HepG2 (cell line): Measurements from ENCODE around the gene PPA2. TPM values are rescaled to one million over a fixed set of nuclear protein-coding genes. Genes with fewer than 3 reads are reported as not detected.
A peak's percentile ranks its signal among the peaks of the same experiment; 100 is the strongest.

Experiments
- ATF7 ChIP-seq, 2 experiments: fragments of 450-650 bp in 1 of 2; sonication (generic) in 1 of 2; formaldehyde crosslinking in 1 of 2; IDR thresholded peaks; 2 replicates each; pipeline versions ENCODE4 v1.4.0 to v1.6.1; 2016 to 2020; ENCODE audit warnings: antibody characterized with exemption in 1 of 2, mild to moderate bottlenecking in 1 of 2, missing genetic modification reagents in 1 of 2
- EHMT2 ChIP-seq: fragments of 200-600 bp; sonication (generic); IDR thresholded peaks from 2 replicates; pipeline ENCODE4 v1.7.0; 2017; ENCODE audit warnings: antibody characterized with exemption, low read depth, low read length, borderline replicate concordance
- FOXM1 ChIP-seq: sonication (generic); formaldehyde crosslinking; IDR thresholded peaks from 2 replicates; pipeline ENCODE4 v1.5.0; 2020; ENCODE audit warnings: missing genetic modification reagents
- HCFC1 ChIP-seq: fragments of 150-350 bp; IDR thresholded peaks from 2 replicates; pipeline ENCODE4 v1.6.1; 2014; ENCODE audit warnings: low read depth, low read length
- HES4 ChIP-seq: sonication (generic); formaldehyde crosslinking; IDR thresholded peaks from 2 replicates; pipeline ENCODE4 v1.9.0; 2021; ENCODE audit warnings: mild to moderate bottlenecking, missing genetic modification reagents, borderline replicate concordance
- HNF4G ChIP-seq, 2 experiments: sonication (generic) in 1 of 2; formaldehyde crosslinking in 1 of 2; IDR thresholded peaks; 2 replicates each; pipeline versions ENCODE4 v1.4.0 to v1.6.1; 2011 to 2020; ENCODE audit warnings: borderline replicate concordance in 2 of 2, low read depth in 2 of 2, mild to moderate bottlenecking in 2 of 2, low read length in 1 of 2, missing genetic modification reagents in 1 of 2, moderate library complexity in 1 of 2
- MEIS1 ChIP-seq: sonication (generic); formaldehyde crosslinking; IDR thresholded peaks from 2 replicates; pipeline ENCODE4 v1.9.0; 2021; ENCODE audit warnings: mild to moderate bottlenecking, missing genetic modification reagents, moderate library complexity, borderline replicate concordance
- MEIS2 ChIP-seq: sonication (generic); formaldehyde crosslinking; IDR thresholded peaks from 2 replicates; pipeline ENCODE4 v1.9.0; 2021; ENCODE audit warnings: mild to moderate bottlenecking, missing genetic modification reagents
- MLLT10 ChIP-seq: sonication (generic); formaldehyde crosslinking; IDR thresholded peaks from 2 replicates; pipeline ENCODE4 v1.4.0; 2020; ENCODE audit warnings: missing genetic modification reagents
- MTA1 ChIP-seq: sonication (generic); formaldehyde crosslinking; IDR thresholded peaks from 2 replicates; pipeline ENCODE4 v1.4.0; 2020; ENCODE audit warnings: missing genetic modification reagents, mild to moderate bottlenecking, borderline replicate concordance
- PRPF4 ChIP-seq: fragments of 200-400 bp; formaldehyde crosslinking; IDR thresholded peaks from 2 replicates; pipeline ENCODE4 v1.6.1; 2016; ENCODE audit warnings: low read length, low read depth; ENCODE audit not compliant: poor library complexity, severe bottlenecking
- SP5 ChIP-seq: IDR thresholded peaks from 2 replicates; pipeline ENCODE4 v1.6.1; 2016; ENCODE audit warnings: low read depth, borderline replicate concordance
- WIZ ChIP-seq: sonication (generic); formaldehyde crosslinking; IDR thresholded peaks from 2 replicates; pipeline ENCODE4 v1.5.1; 2020; ENCODE audit warnings: mild to moderate bottlenecking, missing genetic modification reagents
- ZFP1 ChIP-seq: IDR thresholded peaks from 2 replicates; pipeline ENCODE4 v1.6.1; 2016
- ZNF510 ChIP-seq: sonication (generic); formaldehyde crosslinking; IDR thresholded peaks from 2 replicates; pipeline ENCODE4 v1.4.0; 2020; ENCODE audit warnings: low read depth, mild to moderate bottlenecking, missing genetic modification reagents
- ZNF737 ChIP-seq: sonication (generic); formaldehyde crosslinking; IDR thresholded peaks from 2 replicates; pipeline ENCODE4 v1.5.0; 2020; ENCODE audit warnings: missing genetic modification reagents, mild to moderate bottlenecking, borderline replicate concordance
- ZNF781 ChIP-seq: sonication (generic); formaldehyde crosslinking; IDR thresholded peaks from 2 replicates; pipeline ENCODE4 v1.5.1; 2020; ENCODE audit warnings: borderline replicate concordance, mild to moderate bottlenecking, missing genetic modification reagents; ENCODE audit errors: not compliant biosample characterization
- ZZZ3 ChIP-seq: sonication (generic); formaldehyde crosslinking; IDR thresholded peaks from 2 replicates; pipeline ENCODE4 v1.4.0; 2020; ENCODE audit warnings: missing genetic modification reagents, mild to moderate bottlenecking, borderline replicate concordance
- polyA plus RNA-seq, 8 experiments: library from polyadenylated mRNA; depleted of rRNA in 3 of 8; stranded (reverse) in 7 of 8; unstranded in 1 of 8; fragments of >200 nt; fragmentation: Illumina TruSeq in 4 of 8; extraction: Trizol in 4 of 8; gene quantifications; 2 replicates each; pipeline versions ENCODE4 v1.2.1 to v1.2.3, GENCODE V29; 2011 to 2016; ENCODE audit warnings: low read depth in 4 of 8, missing spikeins in 1 of 8, mixed read lengths in 1 of 8; ENCODE audit not compliant: insufficient read depth in 1 of 8
- total RNA-seq, 5 experiments: library from RNA; depleted of rRNA; stranded (reverse); fragments of >200 nt; fragmentation: Illumina TruSeq; extraction: Trizol; gene quantifications; 2 replicates each; pipeline ENCODE4 v1.2.3, GENCODE V29; 2016; ENCODE audit warnings: low read depth in 1 of 5
- TF ChIP-seq, protein P1 (sequence below): sonication (generic); formaldehyde crosslinking; conservative IDR thresholded peaks from 2 replicates; pipeline ENCODE4 v1.4.0; 2020; ENCODE audit warnings: mild to moderate bottlenecking, missing genetic modification reagents, moderate library complexity
- TF ChIP-seq, protein P2 (sequence below): sonication (generic); formaldehyde crosslinking; IDR thresholded peaks from 2 replicates; pipeline ENCODE4 v1.8.0; 2022; ENCODE audit warnings: low read depth, missing genetic modification reagents
- TF ChIP-seq, protein P3 (sequence below): sonication (generic); formaldehyde crosslinking; IDR thresholded peaks from 2 replicates; pipeline ENCODE4 v1.9.0; 2021; ENCODE audit warnings: missing genetic modification reagents, mild to moderate bottlenecking, borderline replicate concordance
- TF ChIP-seq, protein P4 (sequence below): sonication (generic); formaldehyde crosslinking; IDR thresholded peaks from 2 replicates; pipeline ENCODE4 v1.4.0; 2020; ENCODE audit warnings: low read depth, mild to moderate bottlenecking, missing genetic modification reagents

PPA2 gene
- total and polyA plus RNA-seq, 2 of the 13 experiments (the other 11 are each of a cell fraction or from before 2014, with no cell fraction given), result 44.2 to 70.6 TPM

DNA sequence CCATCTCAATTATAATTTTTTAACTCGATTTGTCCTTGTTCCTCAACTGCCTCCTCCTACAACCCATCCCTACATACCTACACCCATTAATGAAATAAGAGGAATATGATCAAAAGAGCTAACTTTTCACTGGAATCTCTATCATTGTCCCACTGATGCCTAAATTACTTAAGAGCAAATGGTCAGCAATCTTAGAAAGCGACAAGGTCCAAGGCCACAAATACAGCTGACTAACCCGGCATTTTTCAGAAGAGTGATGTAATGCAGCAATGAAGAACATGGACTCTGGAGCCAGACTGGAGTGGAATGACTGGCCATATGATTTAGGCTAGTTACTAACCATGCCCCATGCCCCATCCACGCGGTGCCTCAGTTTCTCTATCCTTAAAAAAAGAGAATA lies 56.2 kb downstream of the PPA2 start (continued):
- TF ChIP-seq, protein P1, sequence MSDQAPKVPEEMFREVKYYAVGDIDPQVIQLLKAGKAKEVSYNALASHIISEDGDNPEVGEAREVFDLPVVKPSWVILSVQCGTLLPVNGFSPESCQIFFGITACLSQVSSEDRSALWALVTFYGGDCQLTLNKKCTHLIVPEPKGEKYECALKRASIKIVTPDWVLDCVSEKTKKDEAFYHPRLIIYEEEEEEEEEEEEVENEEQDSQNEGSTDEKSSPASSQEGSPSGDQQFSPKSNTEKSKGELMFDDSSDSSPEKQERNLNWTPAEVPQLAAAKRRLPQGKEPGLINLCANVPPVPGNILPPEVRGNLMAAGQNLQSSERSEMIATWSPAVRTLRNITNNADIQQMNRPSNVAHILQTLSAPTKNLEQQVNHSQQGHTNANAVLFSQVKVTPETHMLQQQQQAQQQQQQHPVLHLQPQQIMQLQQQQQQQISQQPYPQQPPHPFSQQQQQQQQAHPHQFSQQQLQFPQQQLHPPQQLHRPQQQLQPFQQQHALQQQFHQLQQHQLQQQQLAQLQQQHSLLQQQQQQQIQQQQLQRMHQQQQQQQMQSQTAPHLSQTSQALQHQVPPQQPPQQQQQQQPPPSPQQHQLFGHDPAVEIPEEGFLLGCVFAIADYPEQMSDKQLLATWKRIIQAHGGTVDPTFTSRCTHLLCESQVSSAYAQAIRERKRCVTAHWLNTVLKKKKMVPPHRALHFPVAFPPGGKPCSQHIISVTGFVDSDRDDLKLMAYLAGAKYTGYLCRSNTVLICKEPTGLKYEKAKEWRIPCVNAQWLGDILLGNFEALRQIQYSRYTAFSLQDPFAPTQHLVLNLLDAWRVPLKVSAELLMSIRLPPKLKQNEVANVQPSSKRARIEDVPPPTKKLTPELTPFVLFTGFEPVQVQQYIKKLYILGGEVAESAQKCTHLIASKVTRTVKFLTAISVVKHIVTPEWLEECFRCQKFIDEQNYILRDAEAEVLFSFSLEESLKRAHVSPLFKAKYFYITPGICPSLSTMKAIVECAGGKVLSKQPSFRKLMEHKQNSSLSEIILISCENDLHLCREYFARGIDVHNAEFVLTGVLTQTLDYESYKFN (CRISPR knock-in tag), result peak; percentile 72
- TF ChIP-seq ZNF737, result no peak
- 0 out of 2 replicates have a peak, but pooled peaks have one; percentile 54 for TF ChIP-seq WIZ
- no peak for TF ChIP-seq MEIS1
- TF ChIP-seq ZNF510 (CRISPR knock-in tag), result no peak
- TF ChIP-seq HNF4G (IDR thresholded peaks at IDR 0.05; ENCODE audit: borderline replicate concordance, low read depth, low read length), result peak; percentile 82
- peak; percentile 57; the same call in 1 of the 2 replicates for TF ChIP-seq HNF4G (CRISPR knock-in tag; IDR thresholded peaks at IDR 0.05; ENCODE audit: borderline replicate concordance, low read depth)
- TF ChIP-seq EHMT2, result peak; percentile 86; the same call in 1 of the 2 replicates
- TF ChIP-seq ZNF781, result no peak
- no peak for TF ChIP-seq ZFP1
- no peak for TF ChIP-seq SP5
- TF ChIP-seq MLLT10 (CRISPR knock-in tag), result no peak
- TF ChIP-seq PRPF4, result no peak
- TF ChIP-seq HCFC1, result no peak
- no peak for TF ChIP-seq MTA1 (CRISPR knock-in tag)
- TF ChIP-seq, protein P2, sequence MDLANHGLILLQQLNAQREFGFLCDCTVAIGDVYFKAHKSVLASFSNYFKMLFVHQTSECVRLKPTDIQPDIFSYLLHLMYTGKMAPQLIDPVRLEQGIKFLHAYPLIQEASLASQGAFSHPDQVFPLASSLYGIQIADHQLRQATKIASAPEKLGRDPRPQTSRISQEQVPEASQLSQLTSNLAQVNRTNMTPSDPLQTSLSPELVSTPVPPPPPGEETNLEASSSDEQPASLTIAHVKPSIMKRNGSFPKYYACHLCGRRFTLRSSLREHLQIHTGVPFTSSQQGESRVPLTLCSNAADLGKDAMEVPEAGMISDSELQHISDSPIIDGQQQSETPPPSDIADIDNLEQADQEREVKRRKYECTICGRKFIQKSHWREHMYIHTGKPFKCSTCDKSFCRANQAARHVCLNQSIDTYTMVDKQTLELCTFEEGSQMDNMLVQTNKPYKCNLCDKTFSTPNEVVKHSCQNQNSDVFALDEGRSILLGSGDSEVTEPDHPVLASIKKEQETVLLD (CRISPR knock-in tag), result no peak
- no peak for TF ChIP-seq ZZZ3 (CRISPR knock-in tag)
- no peak for TF ChIP-seq FOXM1 (CRISPR knock-in tag)
- TF ChIP-seq, protein P3, sequence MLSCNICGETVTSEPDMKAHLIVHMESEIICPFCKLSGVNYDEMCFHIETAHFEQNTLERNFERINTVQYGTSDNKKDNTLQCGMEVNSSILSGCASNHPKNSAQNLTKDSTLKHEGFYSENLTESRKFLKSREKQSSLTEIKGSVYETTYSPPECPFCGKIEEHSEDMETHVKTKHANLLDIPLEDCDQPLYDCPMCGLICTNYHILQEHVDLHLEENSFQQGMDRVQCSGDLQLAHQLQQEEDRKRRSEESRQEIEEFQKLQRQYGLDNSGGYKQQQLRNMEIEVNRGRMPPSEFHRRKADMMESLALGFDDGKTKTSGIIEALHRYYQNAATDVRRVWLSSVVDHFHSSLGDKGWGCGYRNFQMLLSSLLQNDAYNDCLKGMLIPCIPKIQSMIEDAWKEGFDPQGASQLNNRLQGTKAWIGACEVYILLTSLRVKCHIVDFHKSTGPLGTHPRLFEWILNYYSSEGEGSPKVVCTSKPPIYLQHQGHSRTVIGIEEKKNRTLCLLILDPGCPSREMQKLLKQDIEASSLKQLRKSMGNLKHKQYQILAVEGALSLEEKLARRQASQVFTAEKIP (CRISPR knock-in tag), result no peak
- no peak for TF ChIP-seq HES4
- no peak for TF ChIP-seq MEIS2
- peak; percentile 83 for TF ChIP-seq ATF7 (IDR thresholded peaks at IDR 0.05)
- TF ChIP-seq ATF7 (CRISPR knock-in tag; IDR thresholded peaks at IDR 0.05), result peak; percentile 76; the same call in 1 of the 2 replicates
- TF ChIP-seq, protein P4, sequence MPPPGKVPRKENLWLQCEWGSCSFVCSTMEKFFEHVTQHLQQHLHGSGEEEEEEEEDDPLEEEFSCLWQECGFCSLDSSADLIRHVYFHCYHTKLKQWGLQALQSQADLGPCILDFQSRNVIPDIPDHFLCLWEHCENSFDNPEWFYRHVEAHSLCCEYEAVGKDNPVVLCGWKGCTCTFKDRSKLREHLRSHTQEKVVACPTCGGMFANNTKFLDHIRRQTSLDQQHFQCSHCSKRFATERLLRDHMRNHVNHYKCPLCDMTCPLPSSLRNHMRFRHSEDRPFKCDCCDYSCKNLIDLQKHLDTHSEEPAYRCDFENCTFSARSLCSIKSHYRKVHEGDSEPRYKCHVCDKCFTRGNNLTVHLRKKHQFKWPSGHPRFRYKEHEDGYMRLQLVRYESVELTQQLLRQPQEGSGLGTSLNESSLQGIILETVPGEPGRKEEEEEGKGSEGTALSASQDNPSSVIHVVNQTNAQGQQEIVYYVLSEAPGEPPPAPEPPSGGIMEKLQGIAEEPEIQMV, result no peak
